SH-SY5Y (cell line): ENCODE data around the gene GAGE10.
"Not testable (repeated sequence)": the region's sequence is repeated elsewhere in the genome, so short reads cannot be mapped to it uniquely, and the experiment has no call there.

ENCODE experiments used
- GATA2 ChIP-seq: IDR thresholded peaks from 2 replicates; pipeline ENCODE4 v1.6.1; 2011; ENCODE audit warnings: mild to moderate bottlenecking, low read depth, low read length
- GATA3 ChIP-seq: IDR thresholded peaks from 2 replicates; pipeline ENCODE4 v1.6.1; 2011; ENCODE audit warnings: low read depth, mild to moderate bottlenecking, low read length, moderate library complexity

DNA sequence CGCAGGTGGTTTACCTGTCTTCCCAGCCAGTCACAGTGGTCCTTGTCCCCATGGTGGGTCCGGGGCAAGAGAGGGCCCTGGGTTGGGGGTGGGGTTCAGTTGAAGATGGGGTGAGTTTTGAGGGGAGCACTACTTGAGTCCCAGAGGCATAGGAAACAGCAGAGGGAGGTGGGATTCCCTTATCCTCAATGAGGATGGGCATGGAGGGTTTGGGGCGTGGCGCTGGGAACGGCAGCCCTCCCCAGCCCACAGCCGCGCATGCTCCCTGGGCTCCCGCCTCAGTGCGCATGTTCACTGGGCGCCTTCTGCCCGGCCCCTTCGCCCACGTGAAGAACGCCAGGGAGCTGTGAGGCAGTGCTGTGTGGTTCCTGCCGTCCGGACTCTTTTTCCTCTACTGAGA lies 27.8 kb downstream of the GAGE10 start, which contains the start of gene GAGE13:
- not testable (repeated sequence) for TF ChIP-seq GATA3, GATA2
